NCI-H446 treated with DMSO at 0.1 percent for 48 hours (cell line): ENCODE data around the gene STEAP4.

ENCODE experiments used
- DNase-seq: peaks from one replicate; lab custom pipeline; 2025; lab: John Stamatoyannopoulos, UW

The STEAP4 gene

DNA sequence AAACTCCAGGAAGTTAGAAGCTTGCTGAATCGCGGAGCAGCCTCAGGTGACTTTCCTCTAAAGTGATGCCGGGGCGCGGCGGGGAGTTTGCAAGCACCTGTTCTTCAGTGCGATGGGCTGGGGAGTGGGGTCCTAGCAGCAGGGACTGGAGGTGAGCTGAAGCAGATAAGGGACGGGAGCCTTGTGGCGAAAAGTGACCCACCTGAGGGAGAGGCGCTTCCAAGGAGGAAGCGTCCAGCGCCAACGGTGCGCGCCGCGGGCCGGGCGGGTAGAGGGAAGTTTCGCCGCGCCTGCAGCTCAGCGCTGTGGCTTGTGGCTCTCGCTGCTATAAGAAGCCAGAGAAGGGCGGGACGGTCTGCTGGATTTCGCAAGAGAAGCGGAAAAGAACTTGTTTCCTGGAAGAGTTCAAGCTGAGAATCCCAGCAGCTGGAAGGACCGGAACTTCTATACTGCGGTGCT, at the start of gene STEAP4:
TSS of gene STEAP4 (minus strand) at position 305 of the 459 bp plus-strand sequence. CDS start 22,625 bp downstream, outside the sequence.
- no peak for DNase-seq

DNA sequence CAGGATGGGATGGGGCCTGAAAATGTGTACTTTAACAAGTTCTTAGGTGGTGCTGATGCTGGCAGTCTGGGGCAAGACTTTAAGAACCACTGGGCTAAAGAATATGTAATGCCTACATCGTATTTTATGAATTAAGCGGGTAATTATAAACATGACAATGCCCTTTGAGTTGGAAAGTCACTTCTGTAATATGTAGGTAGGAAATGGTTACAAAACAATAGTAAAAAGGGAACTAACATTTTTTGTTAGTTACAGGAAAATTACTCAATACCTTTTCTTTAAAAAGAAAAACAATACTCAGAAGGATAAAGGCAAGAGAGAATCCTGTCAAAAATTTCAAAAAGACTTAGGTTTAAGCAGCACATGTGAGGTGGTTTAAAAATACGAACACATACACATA, 48.3 kb upstream of the STEAP4 start:
- DNase-seq: no peak

DNA sequence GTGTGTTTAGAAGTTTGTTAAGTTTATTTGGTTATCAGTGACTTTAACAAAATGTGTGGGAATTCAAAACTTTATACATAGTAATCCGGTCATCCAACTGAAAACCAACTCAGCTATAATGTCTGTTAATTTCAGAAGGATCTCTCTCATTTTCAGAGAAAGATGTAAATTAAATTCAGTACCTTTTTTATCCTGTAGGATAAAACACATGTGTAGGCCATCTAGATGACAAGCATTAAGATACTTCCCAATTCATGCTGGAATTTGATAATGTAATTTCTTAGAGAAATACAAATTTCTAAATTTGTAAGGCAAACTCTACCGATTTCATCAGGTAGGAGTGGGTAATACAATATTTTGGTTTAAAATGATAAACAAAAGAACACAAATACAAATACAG, 43.4 kb upstream of the STEAP4 start:
- no peak for DNase-seq

DNA sequence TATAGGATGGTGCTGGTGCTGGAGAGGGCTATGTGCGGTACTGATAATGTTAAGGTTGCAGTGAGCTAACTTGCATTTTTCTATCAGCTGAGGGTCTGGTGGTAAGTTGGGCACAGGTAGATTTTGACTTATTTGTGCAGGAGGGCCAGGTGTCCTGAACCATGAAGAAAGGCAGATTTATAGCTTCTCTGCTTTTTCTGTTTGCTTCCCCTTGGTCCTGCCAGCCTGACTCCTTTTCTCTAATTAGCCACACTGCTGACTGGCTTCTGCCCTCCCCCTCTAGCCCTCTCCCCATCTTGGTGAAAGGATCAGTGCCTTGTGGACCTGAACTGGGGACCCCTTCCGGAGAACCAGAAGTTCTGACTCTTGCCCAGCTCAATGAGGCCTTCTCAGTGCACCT, 40.8 kb upstream of the STEAP4 start:
- DNase-seq: no peak

DNA sequence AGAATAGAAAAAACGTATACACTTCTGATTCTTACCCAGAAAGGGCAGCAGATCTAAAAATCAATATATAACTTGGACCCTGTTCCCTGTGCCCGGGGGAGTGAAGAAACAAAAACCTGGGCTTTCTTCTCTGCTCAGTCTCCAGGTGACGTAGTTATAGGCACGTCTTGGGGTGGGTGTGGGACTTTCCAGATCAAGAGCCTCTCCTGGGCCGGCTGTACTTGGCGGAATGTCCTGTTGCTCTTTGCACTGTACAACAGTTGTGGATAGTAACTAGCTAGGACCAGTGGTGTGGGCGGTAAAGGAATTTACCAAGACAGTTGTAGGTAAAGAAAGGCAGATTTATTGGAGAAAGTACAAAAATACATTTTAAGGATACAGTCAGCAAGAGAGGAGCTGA, 40.4 kb upstream of the STEAP4 start:
- DNase-seq: no peak

DNA sequence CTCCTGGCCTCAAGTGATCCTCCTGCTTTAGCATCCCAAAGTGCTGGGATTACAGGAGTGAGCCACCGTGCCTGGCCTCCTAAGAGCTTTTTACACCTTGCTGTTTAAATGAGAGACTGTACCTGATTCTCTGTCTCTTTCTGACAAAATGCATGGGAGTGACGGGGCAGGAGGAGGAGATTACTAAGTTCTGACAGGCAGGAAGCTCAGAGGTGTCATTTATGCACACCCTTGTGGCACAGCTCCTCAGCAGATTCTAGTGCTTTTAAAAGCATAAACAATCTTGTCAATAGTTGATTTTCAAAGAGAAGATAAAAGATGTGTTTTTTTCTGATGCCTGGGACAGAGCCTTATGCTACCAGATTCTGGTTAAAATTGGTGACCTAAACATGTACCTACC, 39.7 kb upstream of the STEAP4 start:
- no peak for DNase-seq

DNA sequence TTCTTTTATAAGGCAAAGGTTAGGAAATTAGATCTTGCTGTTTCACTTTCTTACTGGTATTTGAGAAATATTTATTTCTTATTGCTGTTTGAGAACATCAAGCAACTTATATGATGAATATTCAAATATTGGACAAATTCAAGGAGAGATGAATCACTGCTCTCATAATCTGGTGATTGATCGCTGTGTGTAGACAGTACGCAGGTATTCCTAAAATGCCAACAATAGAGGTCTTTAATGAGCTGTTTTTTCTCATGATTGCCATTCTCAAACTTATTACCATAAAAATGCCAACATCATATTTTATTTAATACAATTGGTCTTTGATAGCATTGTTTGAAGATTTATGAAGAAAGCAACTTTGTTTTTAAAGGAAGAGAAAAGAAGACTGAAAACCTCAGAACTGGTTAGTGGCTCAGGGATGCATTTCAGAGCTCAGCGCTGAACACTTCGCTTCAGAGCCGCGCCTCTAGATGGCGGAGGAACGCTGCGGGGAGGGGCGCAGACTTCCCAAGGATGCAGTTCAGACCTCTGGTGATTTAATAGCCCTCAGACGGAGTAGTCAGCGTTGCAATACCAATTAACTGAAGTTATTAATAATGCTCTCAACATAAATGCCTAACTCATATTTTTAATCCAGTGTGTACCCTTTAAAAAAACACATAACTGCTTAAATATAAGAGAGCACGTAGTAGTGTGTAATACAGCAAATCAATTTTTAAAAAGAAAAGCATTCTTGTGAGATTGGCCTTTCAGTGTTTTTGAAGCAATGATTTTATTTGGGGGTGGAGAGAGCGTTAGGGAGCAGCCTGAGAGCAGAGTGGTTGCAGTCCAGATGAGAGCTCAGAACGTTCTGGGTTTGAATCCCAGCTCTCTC, 38.5 kb upstream of the STEAP4 start:
- no peak for DNase-seq

DNA sequence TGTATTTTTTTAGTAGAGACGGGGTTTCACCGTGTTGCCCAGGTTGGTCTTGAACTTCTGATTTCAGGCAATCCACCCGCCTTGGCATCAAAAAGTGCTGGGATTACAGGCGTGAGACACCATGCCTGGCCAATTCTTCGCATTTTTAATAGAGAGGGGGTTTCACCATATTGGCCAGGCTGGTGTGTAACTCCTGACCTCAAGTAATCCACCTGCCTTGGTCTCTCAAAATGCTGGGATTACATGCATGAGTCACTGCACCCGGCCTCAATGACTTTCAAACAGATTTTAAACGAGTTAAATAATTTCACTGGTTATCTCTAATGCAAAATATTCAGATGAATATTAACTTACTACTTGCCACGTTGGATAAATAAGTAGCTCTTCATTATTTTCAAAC, 37.6 kb upstream of the STEAP4 start:
- no peak for DNase-seq

DNA sequence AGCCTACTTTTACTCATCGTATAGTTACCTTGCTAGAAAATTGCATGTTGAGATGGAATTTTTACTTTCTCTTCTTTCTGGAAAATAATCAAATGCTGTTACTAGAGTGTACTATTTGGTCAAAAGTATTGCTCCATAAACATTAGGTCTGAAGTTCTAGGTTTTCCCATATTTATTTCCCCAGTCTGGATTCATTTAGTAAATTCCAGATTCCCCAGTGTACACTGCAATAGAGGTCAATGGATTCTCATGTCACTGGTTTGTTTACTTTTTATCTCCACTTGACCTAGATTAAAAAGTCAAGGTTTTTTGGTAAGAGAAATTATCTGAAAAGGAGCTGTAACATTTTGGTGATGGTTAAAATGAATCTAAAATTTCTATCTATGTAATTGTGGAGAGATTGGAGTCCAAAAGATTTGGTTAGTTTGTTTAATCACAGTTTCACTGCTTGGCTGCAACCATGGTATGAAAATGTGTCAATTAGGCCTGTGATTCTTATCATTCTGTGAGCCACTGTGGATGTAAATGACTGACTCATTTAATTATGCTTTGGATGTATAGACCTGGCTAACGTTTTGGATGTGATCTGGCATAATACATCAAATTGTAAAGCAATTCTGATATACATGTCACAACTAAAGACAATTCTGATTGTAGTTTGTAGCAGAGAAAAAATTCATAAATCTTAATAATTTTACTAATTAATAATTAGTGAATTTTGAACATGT, 32.7 kb upstream of the STEAP4 start:
- no peak for DNase-seq

DNA sequence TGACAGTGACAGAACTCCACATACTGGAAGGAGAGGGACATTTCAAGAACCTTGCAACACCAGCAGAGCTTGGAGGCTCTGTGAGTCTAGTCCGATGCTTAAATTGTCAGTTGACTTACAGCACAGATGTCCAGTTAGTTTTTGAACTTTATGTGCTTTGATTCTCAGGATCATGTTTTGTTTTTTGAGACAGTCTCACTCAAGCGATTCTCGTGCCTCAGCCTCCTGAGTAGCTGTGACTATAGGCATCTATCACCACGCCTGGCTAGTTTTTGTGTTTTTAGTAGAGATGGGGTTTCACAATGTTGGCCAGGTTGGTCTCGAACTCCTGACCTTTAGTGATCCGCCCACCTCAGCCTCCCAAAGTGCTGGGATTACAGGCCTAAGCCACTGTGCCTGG, 31.8 kb upstream of the STEAP4 start:
- no peak for DNase-seq

DNA sequence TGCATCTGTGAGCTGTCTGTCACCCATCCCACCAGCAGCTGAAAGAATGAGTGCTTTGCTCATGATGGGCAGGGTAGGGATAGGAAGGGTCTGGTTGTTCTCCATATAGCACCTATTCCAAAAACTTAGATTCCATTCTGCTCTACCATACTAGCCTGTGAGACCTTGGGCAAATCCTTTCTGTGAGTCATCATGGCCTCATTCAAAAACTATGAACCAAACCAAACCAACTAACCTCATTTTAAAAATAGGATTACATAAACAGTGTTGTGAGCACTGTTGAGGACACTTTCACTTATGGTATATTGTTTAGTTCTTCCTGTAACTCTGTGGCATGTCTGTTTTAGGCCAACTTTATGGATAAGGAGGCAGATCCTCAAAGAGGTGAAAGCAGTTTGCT, 30.9 kb upstream of the STEAP4 start:
- no peak for DNase-seq

DNA sequence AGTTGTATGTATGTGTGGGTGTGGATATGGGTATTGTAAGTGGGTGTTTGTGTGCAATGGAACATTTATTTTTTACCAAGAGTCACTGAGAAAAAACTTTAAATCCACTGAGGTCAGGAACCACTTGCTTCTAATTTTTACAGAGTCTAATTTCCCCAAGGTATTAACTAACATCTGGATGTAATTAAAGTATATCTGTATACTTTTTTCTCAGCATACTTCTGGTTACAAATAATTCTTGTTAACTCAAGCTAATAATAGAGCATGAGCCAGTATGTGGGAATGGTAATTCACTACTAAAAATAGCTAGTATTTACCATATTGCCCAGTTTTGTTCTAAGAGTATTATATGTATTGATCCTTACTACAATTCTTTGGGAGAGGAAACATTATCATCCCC, 24.6 kb upstream of the STEAP4 start:
- DNase-seq: no peak

DNA sequence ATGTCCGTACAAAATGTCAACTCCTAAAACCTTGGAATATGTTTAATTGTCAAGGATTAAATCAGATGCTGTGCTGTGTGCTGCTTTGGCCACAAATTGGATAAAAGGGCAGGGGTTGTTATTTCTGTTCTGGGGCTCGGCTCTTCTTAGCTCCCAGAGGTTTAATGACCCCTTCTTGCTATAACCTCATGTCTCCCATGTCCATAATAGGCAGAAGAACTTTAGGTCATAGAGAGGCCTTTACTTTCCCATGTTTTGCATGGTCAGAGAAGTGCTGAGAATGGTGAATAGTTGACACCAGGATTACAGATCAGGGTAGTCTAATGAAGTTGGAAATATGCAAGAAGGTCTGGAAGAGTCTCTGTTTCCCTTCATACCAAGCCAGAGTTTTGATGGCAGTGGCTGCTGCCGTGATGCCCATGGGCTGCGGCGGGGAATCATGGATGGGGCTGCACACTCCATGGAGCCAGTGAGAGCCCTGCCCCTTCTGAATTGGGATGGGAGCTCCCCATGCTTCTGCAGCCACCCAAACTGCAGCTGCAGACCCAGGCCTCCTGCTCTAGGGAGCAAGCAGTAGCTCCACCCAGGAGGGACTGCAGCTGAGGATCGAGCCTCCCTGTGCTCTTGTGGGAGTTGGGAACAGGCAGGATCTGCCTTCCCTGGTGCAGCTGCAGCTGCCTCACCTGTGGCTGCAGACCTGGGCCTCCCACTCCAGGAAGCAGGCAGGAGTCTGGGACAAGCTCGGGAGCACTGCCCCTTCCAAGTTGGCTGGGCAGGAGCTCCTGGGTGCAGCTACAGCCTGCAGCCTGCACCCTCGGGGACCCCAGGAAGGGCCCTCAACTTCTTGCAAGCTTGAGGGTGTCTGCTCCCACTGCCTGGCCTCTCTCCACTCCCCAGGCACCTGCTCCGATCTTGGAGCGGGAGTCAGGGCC, 23.1 kb upstream of the STEAP4 start:
- DNase-seq: no peak

DNA sequence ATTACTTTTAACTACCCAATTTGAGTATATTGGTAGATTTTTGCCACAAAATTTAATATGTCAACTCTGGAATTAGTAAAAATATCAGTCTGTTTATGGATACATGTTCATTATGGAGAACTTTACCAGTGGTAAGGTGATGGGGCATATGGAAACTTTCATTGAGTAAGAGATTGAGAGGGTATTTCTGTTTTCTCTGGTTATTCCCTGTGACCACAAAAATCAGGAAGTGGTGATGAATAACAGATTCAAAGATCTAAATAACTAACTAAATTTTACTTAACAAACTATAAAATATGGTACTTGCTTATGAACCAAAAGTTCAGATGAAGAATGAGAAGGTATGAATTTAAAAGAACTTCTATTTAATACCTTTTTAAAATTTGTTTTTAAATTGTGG, 22.1 kb upstream of the STEAP4 start:
- DNase-seq: no peak

DNA sequence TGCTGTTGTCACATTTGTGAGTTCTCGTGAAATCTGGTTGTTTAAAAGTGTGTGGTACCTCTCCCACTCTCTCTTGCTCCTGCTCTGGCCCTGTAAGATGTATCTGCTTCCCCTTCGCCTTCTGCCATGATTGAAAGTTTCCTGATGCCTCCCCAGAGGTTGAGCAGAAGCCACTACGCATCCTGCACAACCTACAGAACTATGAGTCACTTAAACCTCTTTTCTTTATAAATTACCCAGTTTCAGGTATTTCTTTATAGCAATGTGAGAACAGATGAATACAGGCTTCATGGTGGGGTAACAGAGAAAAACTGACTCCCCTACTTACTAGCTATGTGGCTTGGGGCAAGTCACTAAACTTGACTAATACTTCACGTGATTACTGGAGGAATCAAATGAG, 18.0 kb upstream of the STEAP4 start:
- no peak for DNase-seq

DNA sequence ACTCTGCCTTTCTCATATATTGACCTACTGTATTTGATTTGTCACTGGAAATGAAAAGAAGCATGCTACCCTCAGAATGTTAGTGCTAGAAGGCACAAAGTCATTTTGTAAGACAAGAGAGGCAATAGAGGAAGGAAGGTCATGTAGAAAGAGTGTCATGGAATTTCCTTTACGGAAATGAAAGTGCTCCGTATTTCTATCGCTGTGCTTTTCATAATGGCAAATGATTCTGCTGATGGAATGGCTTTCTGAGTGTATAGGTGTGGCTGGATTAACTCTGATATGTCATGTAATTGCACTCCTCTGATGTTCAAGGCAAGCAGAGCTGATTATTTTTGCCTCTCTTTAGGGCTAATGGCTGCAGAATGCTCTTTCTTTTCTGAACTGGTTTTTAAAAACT, 15.5 kb upstream of the STEAP4 start:
- no peak for DNase-seq

DNA sequence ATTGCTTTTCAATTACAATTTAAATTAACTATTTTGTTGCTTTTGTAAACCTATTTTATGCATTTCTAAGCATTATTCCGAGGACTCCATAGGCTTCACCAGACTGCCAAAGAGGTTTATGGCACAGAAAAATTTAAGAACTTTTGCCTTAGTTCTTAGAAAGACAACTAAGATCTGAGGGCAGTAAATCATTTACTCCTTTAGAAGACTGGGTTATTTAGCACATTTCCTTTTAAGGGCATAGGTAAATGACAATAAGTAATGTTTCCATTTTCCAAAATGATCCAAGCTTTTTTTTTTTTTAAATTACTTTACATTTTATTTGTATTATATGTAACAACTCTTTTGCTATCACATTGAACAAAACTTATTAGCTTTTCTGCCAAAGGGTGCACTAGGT, 15.0 kb upstream of the STEAP4 start:
- DNase-seq: no peak

DNA sequence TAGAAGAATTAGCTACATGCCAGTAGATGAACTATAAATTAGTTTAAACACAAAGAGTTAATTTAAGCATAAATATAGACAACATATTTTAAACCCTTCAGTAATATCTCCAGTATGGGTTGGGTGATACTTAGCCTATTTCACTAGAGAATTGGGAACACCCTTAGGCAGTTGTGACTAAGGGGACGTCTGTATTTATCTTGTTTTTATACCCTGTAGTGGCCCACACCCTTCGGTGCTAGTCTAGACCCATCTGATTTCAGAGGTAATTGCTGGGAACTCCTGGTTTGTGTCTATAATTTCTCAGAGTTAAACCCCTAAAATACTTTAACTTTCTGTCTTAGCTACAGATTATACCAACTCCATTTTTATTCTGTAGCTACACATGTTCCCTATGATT, 11.5 kb upstream of the STEAP4 start:
- no peak for DNase-seq

DNA sequence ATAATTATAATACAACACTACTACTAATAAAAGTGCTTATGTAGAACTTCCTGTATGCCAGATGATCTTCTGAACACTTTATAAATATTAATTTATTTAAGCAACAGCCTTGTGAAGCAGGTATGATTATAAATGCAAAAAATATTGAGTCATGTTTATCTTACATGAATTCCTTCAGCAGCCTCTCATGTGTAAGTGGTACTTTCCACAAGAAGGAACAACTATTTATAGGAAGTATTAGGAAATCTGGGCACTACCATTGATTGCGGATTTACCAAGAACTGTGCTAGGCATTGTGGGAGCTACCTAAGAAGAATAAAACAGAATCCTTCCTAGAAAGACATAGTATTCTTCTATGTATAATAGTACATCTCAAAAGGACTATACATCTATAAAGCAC, 10.7 kb upstream of the STEAP4 start:
- no peak for DNase-seq

DNA sequence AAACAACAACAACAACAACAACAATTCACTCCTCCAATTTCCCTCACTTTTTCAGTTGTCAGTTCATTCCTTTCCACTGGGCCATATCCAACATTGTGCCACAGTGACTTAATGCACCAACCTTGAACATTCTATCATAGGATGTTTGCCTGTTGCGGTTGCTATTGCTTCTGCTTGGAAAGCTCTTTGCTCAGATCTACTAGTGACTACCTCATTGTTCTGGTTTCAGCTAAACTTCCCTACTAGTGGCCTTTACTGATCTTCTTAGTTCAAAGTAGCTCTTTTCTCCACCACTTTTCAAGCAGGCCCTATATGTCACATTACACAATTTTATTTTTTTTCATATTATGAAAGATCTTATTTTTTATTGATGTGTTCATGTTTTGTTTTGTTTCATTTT, 9.8 kb upstream of the STEAP4 start:
- DNase-seq: no peak

DNA sequence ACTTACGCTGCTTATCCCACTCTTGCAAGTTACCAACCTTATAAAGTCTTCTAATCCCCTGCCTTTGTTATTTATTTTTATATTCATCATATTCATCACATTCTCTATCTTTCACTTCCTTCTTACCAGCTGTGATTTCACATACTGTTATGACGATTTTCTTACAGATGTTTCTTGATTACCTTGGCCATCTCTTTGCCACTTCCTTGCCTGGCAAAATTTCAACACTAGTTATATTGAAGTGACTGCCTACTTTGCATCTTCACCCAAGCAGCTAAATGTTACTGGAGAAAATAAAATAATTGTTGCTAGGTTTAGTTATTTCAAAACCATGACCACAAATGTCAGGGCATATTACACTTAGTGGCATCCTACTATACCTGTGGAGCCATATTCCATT, 8.8 kb upstream of the STEAP4 start:
- no peak for DNase-seq

DNA sequence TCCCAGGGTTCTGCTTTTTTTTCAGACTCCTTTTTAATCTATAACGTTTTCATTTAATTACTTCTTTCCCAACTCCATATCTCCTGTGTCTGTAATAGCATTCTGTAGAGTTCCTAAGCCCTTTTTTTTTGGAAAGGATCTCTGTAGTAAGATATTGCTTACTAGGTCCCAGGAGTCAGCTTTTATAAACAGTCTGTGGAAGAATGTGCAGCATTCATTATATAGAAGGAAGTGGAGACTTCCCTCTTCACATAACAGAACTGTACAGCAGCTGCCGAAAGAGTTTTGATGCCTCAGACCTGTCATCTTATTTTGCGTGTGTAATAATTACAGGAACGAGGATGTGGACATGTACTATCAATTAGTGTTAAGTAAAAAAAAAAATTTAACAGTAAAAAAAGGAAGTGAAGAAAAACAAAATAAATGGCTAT, 7.4 kb upstream of the STEAP4 start:
- DNase-seq: no peak
